ENCODE measurements around the gene SVIP. TPM values are rescaled to one million over a fixed set of nuclear protein-coding genes. Genes with fewer than 3 reads are reported as not detected.
A peak's percentile ranks its signal among the peaks of the same experiment; 100 is the strongest.

The SVIP gene
- total RNA-seq, 2 experiments from 2014 or later = not detected

DNA sequence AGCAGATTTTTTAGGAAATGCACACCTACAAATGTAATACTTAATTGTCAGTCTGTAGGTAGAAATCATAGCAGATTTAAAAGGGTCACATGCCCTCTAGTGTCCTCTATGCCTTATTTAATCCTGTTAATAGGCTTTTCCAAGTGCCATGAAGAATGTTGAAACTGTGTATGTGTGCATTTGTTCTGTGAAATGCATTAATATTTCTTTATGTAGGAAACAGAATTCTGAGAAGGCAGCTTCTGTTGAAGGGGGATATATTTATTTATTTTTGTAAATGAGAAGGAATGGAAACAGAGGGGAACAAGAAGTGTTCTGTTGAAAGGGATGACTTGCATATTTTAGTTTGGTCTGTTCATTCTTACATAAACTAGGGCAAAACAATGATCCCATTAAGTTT, 51.0 kb downstream of the SVIP start:
- Histone ChIP-seq H3K4me2 (ENCODE audit: low read length) (no peak overlapping the region), H3K4me3 (ENCODE audit: low read depth, low read length, poor library complexity, severe bottlenecking) (no peak overlapping the region), H3K27ac (ENCODE audit: low read depth, low read length, poor library complexity, severe bottlenecking) (no peak overlapping the region), H3K79me2 (ENCODE audit: insufficient read depth, low read depth, low read length) (no peaks in the 10 kb centered on the region), H4K20me1 (ENCODE audit: insufficient read depth, low read length) (no peaks in the 10 kb centered on the region), H3K9me3 (ENCODE audit: low read length) (no peaks in the 10 kb centered on the region), H3K4me1 (ENCODE audit: insufficient read depth, low read length, poor library complexity, severe bottlenecking) (peaks cover 6% of the 10 kb centered on the region), H3K36me3 (ENCODE audit: insufficient read depth, low read length) (no peaks in the 10 kb centered on the region), H2AFZ (ENCODE audit: low read length) (no peak overlapping the region), H3K9me2 (ENCODE audit: insufficient read depth, low read length) (no peaks in the 10 kb centered on the region)
- ChIA-PET CTCF (ENCODE audit: unreplicated experiment) (no interaction called here), POLR2A (no interaction called here)
- no peak for TF ChIP-seq EZH2phosphoT487 (IDR thresholded peaks at IDR 0.05; ENCODE audit: borderline replicate concordance, low read depth, low read length)
- TF ChIP-seq, protein P1, sequence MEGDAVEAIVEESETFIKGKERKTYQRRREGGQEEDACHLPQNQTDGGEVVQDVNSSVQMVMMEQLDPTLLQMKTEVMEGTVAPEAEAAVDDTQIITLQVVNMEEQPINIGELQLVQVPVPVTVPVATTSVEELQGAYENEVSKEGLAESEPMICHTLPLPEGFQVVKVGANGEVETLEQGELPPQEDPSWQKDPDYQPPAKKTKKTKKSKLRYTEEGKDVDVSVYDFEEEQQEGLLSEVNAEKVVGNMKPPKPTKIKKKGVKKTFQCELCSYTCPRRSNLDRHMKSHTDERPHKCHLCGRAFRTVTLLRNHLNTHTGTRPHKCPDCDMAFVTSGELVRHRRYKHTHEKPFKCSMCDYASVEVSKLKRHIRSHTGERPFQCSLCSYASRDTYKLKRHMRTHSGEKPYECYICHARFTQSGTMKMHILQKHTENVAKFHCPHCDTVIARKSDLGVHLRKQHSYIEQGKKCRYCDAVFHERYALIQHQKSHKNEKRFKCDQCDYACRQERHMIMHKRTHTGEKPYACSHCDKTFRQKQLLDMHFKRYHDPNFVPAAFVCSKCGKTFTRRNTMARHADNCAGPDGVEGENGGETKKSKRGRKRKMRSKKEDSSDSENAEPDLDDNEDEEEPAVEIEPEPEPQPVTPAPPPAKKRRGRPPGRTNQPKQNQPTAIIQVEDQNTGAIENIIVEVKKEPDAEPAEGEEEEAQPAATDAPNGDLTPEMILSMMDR (conservative IDR thresholded peaks at IDR 0.05; ENCODE audit: low read length) = peak; percentile 32
- DNase-seq (ENCODE audit: low spot score) = no peak
- intact Hi-C loops (cut with micrococcal nuclease; ENCODE audit: unreplicated experiment) = no loop called here
- no TSS peak for BruUV-seq (replicated peaks)

DNA sequence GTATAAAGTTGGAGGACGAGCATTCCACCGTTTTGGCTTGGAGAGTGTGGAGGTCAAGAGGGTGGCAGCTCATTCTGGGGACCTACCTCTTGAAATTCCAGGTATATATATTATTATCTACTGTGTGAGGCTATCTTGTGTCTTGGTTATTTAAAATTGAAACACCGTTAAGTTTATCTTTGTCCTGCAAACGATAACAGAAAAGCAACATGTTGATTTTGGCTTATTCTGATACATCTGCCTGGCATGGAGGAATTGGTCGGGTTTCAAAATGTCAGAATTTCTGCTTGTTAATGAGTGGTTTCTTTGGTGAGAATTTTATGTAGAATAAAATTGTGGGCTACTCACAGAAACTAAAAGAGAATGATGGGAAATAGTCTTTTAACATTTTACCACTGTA, 54.4 kb downstream of the SVIP start:
- H3K4me3 ChIP-seq (ENCODE audit: low read depth, low read length, poor library complexity, severe bottlenecking) = no peak overlapping the region
- no peak overlapping the region for H3K27ac ChIP-seq (ENCODE audit: low read depth, low read length, poor library complexity, severe bottlenecking)
- H3K79me2 ChIP-seq (ENCODE audit: insufficient read depth, low read depth, low read length) = no peaks in the 10 kb centered on the region
- no peak overlapping the region for H2AFZ ChIP-seq (ENCODE audit: low read length)
- no peak overlapping the region for H3K4me2 ChIP-seq (ENCODE audit: low read length)
- H4K20me1 ChIP-seq (ENCODE audit: insufficient read depth, low read length) = no peaks in the 10 kb centered on the region
- H3K9me2 ChIP-seq (ENCODE audit: insufficient read depth, low read length) = no peaks in the 10 kb centered on the region
- no peak for DNase-seq (ENCODE audit: low spot score)
- ChIA-PET POLR2A (interaction anchor here (0.6 kb wide), 1 partner anchor 417 kb away, joined by 3 read pairs; no protein-coding TSS in a partner anchor), CTCF (ENCODE audit: unreplicated experiment) (no interaction called here)
- H3K4me1 ChIP-seq (ENCODE audit: insufficient read depth, low read length, poor library complexity, severe bottlenecking) = no peaks in the 10 kb centered on the region
- H3K36me3 ChIP-seq (ENCODE audit: insufficient read depth, low read length) = no peaks in the 10 kb centered on the region
- H3K9me3 ChIP-seq (ENCODE audit: low read length) = no peaks in the 10 kb centered on the region
- intact Hi-C loops (cut with micrococcal nuclease; ENCODE audit: unreplicated experiment) = no loop called here
- TF ChIP-seq, protein P1 (conservative IDR thresholded peaks at IDR 0.05; ENCODE audit: low read length) = no peak
- TF ChIP-seq EZH2phosphoT487 (IDR thresholded peaks at IDR 0.05; ENCODE audit: borderline replicate concordance, low read depth, low read length) = no peak
- no TSS peak for BruUV-seq (replicated peaks)

DNA sequence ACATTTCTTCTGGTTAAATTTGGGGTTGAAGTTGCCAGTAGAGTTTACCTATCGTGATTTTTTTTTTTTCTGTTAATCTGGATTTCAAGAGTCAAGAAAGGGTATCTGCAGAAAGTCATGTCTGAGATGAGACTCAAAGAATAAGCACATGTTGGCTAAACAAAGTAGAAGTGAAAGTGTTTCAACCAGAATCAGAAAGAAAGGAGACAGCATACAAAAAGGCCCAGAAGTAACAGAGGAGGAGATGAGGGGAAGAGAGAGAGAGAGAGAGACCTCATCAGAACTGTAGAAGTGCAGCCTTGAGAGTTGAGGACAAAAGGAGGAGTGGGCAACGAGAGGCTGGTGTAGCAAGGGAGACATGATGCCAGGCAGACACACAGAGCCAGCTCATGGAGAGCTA, 54.9 kb downstream of the SVIP start:
- intact Hi-C loops (cut with micrococcal nuclease; ENCODE audit: unreplicated experiment) = no loop called here

More for the DNA sequence above, 54.9 kb downstream of the SVIP start:
- Histone ChIP-seq H3K4me2 (ENCODE audit: low read length) (no peak overlapping the region), H3K36me3 (ENCODE audit: insufficient read depth, low read length) (no peaks in the 10 kb centered on the region), H2AFZ (ENCODE audit: low read length) (no peak overlapping the region), H3K9me3 (ENCODE audit: low read length) (no peaks in the 10 kb centered on the region), H4K20me1 (ENCODE audit: insufficient read depth, low read length) (no peaks in the 10 kb centered on the region), H3K4me3 (ENCODE audit: low read depth, low read length, poor library complexity, severe bottlenecking) (no peak overlapping the region), H3K79me2 (ENCODE audit: insufficient read depth, low read depth, low read length) (no peaks in the 10 kb centered on the region), H3K27ac (ENCODE audit: low read depth, low read length, poor library complexity, severe bottlenecking) (no peak overlapping the region), H3K4me1 (ENCODE audit: insufficient read depth, low read length, poor library complexity, severe bottlenecking) (no peaks in the 10 kb centered on the region), H3K9me2 (ENCODE audit: insufficient read depth, low read length) (no peaks in the 10 kb centered on the region)
- CTCF ChIA-PET (ENCODE audit: unreplicated experiment) = no interaction called here
- no peak for DNase-seq (ENCODE audit: low spot score)
- POLR2A ChIA-PET = no interaction called here
- no TSS peak for BruUV-seq (replicated peaks)
- TF ChIP-seq, protein P1 (conservative IDR thresholded peaks at IDR 0.05; ENCODE audit: low read length) = no peak
- TF ChIP-seq EZH2phosphoT487 (IDR thresholded peaks at IDR 0.05; ENCODE audit: borderline replicate concordance, low read depth, low read length) = no peak

All from OCI-LY7 (cell line).